GM12801 (cell line): ENCODE data around the gene SERTAD1.

Experiments used
- CTCF ChIP-seq: IDR thresholded peaks from one replicate; pipeline ENCODE4 v1.5.1; 2011; ENCODE audit warnings: control low read depth; ENCODE audit not compliant: insufficient read length; ENCODE audit errors: extremely low read depth

SERTAD1 gene

DNA sequence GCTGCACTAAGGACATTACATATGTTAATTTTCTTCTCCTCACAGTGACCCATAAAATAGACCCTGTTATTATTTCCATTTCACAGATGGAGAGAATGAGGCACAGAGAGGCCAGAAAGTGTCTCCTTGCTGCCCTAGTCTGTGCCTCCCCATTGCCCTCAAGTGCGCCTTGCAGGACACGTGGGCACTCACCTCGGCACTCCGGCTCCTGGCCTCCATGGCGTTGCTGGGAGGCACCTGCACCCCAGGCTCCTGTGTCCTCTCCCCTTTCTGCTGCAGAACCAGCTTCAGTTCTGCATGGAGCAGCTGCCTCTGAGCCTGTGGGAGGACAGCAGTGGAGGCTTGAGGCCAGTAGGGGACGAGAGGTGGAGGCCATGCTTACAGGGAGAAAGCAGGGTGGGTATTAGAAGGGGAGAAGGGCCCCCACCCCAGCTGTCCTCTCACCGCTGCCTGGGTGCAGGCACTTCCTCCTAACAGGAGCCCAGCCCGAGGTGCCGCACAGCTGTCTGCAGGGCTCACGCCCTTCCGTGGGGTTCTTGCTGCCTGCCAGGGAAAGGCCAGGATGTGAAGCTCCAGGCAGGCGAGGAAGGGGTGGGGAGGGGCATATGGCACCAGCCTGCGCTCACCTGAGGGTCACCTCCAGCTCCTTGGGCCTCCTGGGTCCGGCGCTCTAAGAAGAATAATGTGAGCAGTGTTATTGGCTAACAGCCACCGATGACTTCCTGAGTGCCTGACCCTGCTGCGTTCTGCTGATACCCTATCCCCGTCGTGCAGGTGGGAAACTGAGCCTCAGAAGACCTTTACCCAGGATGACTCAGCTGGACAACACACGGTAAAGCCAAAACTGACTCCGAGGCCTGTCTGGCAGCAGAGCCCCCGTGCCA, 17.8 kb downstream of the SERTAD1 start:
- TF ChIP-seq CTCF = no peak

DNA sequence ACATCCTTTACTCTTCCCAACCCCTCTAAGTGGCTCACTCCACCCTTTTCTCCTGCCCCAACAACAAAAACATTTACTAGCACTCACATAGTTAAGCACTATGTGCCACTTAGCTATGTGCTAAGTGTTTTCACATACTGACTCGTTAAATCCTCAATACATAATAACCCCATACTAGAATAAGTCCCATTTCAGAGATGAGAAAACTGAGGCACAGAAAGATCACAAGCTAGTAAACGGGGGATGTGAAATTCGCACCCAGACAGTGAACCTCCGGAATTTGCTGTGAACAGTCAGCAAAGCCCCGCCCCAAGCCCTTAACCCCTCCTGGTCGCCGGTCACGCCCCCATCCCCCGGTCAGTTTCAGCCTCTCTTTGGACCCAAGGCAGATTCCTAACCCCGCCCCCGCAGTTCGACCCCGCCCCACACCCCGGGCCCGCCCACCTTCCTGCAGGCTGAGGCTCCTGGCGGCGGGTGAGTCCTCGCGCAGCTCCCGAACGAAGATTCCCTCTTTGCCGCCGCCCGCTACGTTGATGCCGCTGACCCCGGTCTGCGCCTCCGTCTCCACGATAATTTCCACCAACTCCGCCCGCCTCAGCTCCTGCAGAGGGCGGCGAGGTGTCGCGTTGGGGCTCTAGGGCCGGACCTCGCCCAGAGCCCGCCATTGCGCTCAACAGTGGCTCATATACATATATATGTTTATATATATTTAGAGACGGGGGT, 22.4 kb downstream of the SERTAD1 start:
- no peak for TF ChIP-seq CTCF

GRCh38 chr19:40400559-40400958, 25.2 kb downstream of the SERTAD1 start:
- TF ChIP-seq CTCF = no peak

DNA sequence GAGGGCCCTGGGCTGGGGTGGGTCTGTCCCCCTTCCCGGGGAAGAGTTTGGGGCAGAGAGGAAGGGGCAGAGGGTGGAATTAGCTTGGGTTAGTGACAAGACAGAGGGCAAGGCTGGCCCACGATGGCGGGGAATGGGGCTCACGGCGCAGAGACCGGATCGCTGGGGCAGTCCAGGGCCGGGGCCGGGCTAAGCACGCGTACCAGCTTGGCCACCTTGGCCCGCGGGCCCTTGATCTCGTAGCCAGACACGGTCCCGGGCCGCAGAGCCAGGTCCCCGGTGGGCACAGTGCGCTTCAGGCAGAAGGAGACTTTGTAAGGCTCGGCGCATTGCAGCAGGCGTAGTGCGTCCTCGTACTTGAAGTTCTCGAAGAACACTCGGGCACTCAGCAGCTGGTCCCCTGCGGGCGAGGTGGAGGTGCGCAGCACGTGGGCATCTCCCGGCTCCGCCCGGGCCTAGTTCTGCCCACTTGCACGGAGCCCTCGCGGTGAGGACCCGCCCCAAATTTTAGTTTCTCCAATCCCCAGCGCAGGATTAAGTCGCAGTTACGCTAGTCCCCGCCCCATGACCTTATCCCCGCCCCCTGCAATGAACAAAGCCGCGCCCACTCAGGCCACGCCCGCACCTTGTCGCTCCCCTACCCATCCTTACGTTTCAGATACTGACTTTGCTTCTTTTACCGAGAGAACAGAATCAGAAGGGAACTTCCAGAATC, 27.2 kb downstream of the SERTAD1 start:
- no peak for TF ChIP-seq CTCF

DNA sequence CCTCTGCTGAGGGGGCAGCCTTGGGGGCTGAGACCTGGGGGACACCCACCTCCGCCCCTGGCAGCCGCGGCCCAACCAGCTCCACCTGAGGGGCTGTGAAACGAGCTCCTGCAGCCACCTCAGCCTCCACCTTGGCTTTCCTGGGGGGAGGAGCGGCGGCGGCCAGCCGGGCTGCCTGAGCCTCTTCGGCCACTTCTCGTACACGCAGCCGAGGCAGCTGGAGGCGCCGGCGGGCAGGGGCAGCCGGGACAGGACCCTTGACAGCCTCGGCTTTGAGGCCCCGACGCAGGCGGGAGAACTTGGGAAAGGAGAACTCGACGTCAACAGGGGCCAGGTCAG, 28.3 kb downstream of the SERTAD1 start:
- no peak for TF ChIP-seq CTCF

- TF ChIP-seq CTCF = no peak
Measured at GRCh38 chr19:40396886-40397567, 28.8 kb downstream of the SERTAD1 start.

DNA sequence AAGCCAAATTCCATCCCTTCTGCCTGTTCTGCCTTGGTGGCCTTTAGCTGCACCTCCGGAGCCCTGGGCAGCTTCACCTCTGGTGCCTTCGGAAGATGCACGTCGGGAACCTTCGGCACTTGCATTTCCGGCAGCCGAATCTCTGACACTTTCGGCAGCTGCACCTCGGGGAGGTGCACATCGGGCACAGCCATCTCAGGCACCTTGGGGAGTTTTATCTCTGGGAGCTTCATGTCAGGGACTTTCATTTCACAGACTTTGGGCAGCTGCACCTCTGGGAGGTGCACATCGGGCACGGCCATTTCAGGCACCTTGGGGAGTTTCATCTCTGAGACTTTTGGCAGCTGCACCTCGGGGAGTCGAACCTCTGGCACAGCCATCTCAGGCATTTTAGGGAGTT, 29.8 kb downstream of the SERTAD1 start:
- no peak for TF ChIP-seq CTCF
